Left hindlimb (tissue), 1 donor: ENCODE data around the gene RRP12.
"Not testable (repeated sequence)": the region's sequence is repeated elsewhere in the genome, so short reads cannot be mapped to it uniquely, and the experiment has no call there.

Source experiments
- DNase-seq: peaks from one replicate; pipeline ENCODE4 v3.0.0-alpha.2; 2018

The RRP12 gene

GRCh38 chr10:97366572-97366971 lies 34.6 kb downstream of the RRP12 start:
- no peak for DNase-seq

DNA sequence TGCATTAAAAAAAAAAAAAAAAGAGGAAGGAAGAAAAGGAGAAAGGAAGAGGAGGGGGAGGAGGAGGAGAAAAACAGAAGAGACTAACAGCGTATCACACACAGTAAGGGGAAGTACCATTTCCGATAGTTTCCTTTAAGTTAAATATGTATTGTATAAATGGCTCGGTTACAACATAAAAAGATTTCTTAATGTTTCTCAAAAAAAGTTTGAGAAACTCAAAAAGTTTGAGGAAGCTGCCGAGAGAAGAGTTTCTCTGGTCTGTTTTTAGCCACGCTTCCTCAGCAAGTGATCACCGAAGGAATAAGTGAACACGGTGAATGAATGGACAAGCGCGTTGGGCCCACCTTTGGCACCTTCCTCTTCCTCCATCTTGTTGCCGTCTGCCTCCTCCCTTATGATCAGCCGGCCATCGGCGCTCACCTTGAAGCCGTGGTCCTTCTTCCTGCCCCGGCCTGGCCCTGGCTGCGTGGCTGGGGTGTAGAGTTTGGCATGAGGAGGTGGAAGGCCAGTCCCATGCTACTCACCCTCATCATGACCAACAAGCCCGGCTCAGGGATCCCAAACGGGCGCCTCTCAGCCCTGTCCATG lies 35.3 kb downstream of the RRP12 start:
- no peak for DNase-seq

DNA sequence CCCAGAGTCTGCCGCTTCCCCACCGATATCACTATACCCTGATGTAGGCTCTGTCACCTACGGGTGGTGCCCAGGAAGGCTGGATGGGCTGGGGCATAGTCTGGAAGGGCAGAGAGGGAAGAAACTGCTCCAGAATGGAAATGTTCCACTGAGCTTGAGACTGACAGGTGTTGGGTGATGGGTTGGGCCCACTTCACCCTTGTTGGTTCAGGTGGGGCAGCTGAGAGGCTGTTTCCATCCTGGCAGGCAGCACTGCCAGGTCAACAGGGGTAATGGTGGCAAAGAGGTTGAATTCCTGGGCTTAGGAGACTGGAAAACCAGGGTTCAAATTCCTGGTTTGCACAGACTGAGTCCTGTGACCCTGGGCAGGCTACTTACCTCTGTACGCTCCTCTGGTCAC lies 38.1 kb downstream of the RRP12 start:
- no peak for DNase-seq

GRCh38 chr10:97362310-97363033 lies 38.7 kb downstream of the RRP12 start:
- DNase-seq, result no peak

DNA sequence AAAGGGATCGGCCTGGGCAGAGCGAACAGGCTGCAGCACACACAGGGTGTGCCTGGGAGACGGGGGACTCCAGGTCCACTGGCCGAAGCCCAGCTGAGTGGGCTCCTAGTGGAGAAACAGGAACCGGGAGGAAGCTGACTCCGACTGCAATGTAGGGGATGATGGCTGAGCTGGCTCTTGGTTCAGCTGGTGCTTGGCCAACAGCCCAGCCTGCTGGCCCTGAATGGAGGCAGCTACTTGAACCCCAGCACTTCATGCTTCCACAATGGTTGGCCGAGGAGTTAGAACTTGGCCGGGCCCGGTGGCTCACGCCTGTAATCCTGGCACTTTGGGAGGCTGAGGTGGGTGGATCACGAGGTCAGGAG lies 39.6 kb downstream of the RRP12 start:
- DNase-seq, result no peak

- no peak for DNase-seq
Observed at GRCh38 chr10:97360705-97361536, 40.2 kb downstream of the RRP12 start.

GRCh38 chr10:97358781-97359180 lies 42.4 kb downstream of the RRP12 start:
- DNase-seq, result no peak

GRCh38 chr10:97358349-97358748 lies 42.8 kb downstream of the RRP12 start:
- no peak for DNase-seq

GRCh38 chr10:97356918-97357317 lies 44.2 kb downstream of the RRP12 start:
- DNase-seq, result no peak

GRCh38 chr10:97356318-97356914 lies 44.7 kb downstream of the RRP12 start:
- no peak for DNase-seq

GRCh38 chr10:97355571-97355975 lies 45.6 kb downstream of the RRP12 start:
- DNase-seq, result no peak

DNA sequence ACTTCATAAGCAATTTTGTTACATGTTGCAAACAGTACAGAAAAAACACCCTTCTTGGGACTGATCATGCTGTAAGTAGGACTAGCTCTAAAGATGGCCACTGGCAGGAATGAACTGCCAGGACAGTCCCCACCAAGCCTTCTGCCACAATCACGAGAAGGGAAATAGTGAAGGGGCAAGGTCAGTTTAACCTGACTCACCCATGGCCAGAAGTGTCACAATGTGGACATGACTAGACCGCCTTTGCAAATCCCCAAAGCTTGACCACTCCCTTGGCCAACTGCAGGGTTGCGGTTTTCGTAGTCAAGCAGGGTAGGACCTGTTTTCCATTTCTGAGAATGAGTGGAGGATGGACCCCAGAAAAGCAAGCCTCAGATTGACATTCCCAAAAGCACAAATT lies 47.2 kb downstream of the RRP12 start:
- DNase-seq, result no peak

GRCh38 chr10:97349752-97350513 lies 51.2 kb downstream of the RRP12 start:
- DNase-seq, result no peak

GRCh38 chr10:97347317-97347716 lies 53.8 kb downstream of the RRP12 start:
- no peak for DNase-seq

DNA sequence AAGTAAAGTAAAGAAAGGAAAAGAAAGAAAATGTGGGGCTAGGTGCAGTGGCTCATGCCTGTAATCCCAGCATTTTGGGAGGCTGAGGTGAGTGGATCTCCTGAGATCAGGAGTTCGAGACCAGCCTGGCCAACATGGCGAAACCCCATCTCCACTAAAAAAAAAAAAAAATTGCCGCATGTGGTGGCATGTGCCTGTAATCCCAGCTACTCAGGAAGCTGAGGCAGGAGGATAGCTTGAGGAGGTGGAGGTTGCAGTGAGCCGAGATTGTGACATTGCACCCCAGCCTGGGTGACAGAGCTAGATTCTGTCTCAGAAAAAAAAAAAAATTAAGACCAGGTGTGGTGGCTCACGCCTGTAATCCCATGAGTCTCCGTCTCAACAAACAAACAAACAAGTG lies 57.5 kb downstream of the RRP12 start:
- DNase-seq, result not testable (repeated sequence)

- no peak for DNase-seq
Observed at GRCh38 chr10:97341416-97341815, 59.7 kb downstream of the RRP12 start.

DNA sequence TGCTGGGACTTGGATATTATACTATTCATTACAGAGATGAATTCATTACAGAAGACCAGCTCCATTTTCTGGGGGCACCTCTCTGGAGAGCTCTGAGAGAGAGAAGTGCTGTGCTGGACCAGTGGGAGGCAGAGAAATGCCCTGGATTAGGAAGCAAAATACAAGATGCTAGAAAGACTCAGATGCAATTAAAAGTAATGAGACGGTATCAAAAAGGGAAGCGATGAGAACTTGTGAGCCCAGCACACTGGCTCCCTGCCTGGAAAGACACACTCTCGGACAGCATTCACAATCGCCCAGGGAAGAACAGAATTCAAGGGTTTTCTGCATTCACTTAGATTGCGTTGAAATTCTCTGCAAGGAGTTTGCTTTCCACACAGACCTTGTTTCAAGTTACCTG lies 63.1 kb downstream of the RRP12 start:
- no peak for DNase-seq

DNA sequence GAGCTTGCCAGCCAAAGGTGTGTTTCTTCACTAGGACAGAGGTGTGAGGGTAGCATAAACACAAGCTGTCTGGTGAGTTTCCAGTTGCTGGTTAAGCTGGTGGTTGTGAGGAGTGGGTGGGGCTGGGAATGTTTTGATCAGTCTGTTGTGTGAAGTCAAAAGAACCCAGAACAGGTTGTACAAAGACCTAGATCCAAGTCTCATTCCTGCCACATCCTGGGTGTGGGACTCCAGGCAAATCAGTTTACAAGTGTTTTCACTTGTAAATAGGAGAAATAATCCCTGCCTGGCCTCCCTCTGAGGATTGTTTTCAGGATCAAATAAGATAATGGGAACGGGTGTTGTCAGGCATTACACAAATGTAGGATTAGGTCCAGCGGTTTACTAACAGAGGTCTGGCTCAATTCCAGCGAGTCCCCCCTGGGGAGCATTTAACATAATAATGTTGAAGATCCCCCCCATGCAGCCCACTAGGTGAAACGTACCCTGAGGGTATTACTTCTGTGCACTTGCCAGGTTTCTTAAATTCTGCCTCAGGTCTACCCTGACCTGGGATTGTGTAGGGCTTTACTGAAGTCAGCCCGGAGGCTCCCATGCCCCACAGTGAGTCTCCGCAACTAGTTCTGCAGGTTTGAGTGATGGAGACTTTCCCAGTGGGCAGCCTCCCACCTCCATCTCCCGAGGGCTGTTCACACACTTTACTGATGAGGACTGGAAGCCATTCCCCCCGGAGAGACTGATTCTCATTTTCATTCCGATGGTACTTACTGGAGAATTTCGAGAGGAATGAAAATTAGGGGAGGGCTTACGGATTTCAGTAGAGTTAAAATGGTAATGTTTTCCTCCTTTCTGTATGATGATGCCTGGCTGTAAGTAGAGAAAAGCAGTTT lies 64.0 kb downstream of the RRP12 start:
- no peak for DNase-seq

- DNase-seq, result no peak
Observed at GRCh38 chr10:97336446-97336845, 64.7 kb downstream of the RRP12 start.

DNA sequence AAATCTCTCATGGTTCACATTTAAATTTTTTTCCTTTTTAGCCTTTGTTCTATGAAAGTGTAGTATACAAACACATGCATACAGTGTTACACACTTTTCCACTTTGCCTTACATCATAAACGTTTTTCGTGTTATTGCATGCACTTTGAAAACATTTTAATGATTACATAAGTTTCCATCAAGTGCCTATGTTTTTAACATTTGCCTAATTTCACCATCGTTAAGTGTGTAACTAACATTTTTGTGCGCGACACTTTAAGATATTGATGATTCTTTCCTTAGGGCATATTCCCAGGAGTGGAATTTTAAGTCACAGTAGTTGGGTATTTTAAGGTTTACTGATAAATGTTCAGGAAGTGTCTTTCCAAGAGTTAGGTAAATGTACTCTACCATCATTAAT lies 65.1 kb downstream of the RRP12 start:
- no peak for DNase-seq

DNA sequence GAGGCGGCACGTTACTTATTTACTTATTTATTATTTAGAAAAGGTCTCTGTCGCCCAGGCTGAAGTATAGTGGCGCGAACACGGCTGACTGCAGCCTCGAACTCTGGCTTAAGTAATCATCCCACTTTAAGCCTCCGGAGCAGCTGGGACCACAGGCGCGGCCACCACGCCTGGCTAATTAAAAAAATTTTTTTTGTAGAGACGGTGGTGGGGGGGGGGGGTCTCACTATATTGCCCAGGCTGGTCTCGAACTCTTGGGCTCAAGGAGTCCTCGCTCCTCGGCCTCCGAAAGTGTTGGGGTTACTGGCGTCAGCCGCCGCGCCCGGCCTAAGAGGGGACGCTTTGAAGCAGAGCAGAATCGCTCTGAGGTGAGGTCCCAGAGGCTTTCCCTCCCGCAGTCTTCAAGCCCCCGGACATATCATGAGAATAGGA lies 65.9 kb downstream of the RRP12 start:
- no peak for DNase-seq
